OCI-LY1 (cell line): Measurements from ENCODE around the gene AMDHD2.

Source experiments
- H2AFZ ChIP-seq: fragments of 200-600 bp; sonication (generic), shearing (Covaris generic); 2 replicates; pipeline ENCODE4 v1.6.0; 2014; ENCODE audit warnings: antibody characterized with exemption, mild to moderate bottlenecking, low read length
- H3F3A ChIP-seq: fragments of 200-600 bp; sonication (generic), shearing (Covaris generic); 2 replicates; pipeline ENCODE4 v1.6.0; 2014; ENCODE audit warnings: mild to moderate bottlenecking, antibody characterized with exemption, low read length, moderate library complexity; ENCODE audit not compliant: insufficient read depth
- H3K27ac ChIP-seq: fragments of 200-600 bp; sonication (generic); 2 replicates; pipeline ENCODE4 v1.5.1; 2014; ENCODE audit warnings: low read length, mixed run types, mild to moderate bottlenecking, low read depth; ENCODE audit not compliant: poor library complexity, severe bottlenecking
- H3K27me3 ChIP-seq: fragments of 200-600 bp; sonication (generic); 2 replicates; pipeline ENCODE4 v1.6.0; 2014; ENCODE audit warnings: antibody characterized with exemption, mild to moderate bottlenecking, low read length, moderate library complexity; ENCODE audit not compliant: insufficient read depth
- H3K36me3 ChIP-seq: fragments of 200-600 bp; sonication (generic); 2 replicates; pipeline ENCODE4 v1.6.1; 2014; ENCODE audit warnings: mild to moderate bottlenecking, antibody characterized with exemption, low read length, moderate library complexity, mixed read lengths; ENCODE audit not compliant: insufficient read depth
- H3K4me1 ChIP-seq: fragments of 200-600 bp; sonication (generic); 2 replicates; pipeline ENCODE4 v1.5.1; 2014; ENCODE audit warnings: mild to moderate bottlenecking, low read length, moderate library complexity; ENCODE audit not compliant: insufficient read depth, severe bottlenecking
- H3K4me2 ChIP-seq: fragments of 200-600 bp; sonication (generic), shearing (Covaris generic); 2 replicates; pipeline ENCODE4 v1.6.1; 2014; ENCODE audit warnings: low read length
- H3K4me3 ChIP-seq: fragments of 200-600 bp; sonication (generic); 2 replicates; pipeline ENCODE4 v1.5.1; 2014; ENCODE audit warnings: low read length, low read depth, mild to moderate bottlenecking, mixed read lengths; ENCODE audit not compliant: poor library complexity, severe bottlenecking
- H3K79me2 ChIP-seq: fragments of 200-600 bp; shearing (Covaris generic); 2 replicates; pipeline ENCODE4 v1.6.1; 2016; ENCODE audit warnings: mixed run types, low read length, mixed read lengths; ENCODE audit not compliant: insufficient read depth
- H3K9ac ChIP-seq: fragments of 200-600 bp; sonication (generic), shearing (Covaris generic); 2 replicates; pipeline ENCODE4 v1.6.1; 2014; ENCODE audit warnings: mild to moderate bottlenecking, low read length, mixed read lengths
- H3K9me2 ChIP-seq: fragments of 200-600 bp; sonication (generic), shearing (Covaris generic); 2 replicates; pipeline ENCODE4 v1.6.1; 2014; ENCODE audit warnings: low read depth, mild to moderate bottlenecking, low read length, mixed read lengths
- H3K9me3 ChIP-seq: fragments of 200-600 bp; shearing (Covaris generic); 2 replicates; pipeline ENCODE4 v1.6.1; 2014; ENCODE audit warnings: low read length, mixed read lengths
- H4K20me1 ChIP-seq: fragments of 200-600 bp; sonication (generic), shearing (Covaris generic); 2 replicates; pipeline ENCODE4 v1.6.0; 2016; ENCODE audit warnings: mild to moderate bottlenecking, low read length; ENCODE audit not compliant: insufficient read depth
- CTCF ChIP-seq: fragments of 200-600 bp; sonication (generic), shearing (Covaris generic); IDR thresholded peaks from 2 replicates; pipeline ENCODE4 v1.5.1; 2017; ENCODE audit warnings: mild to moderate bottlenecking, antibody characterized with exemption, low read length, moderate library complexity, mixed read lengths
- EZH2 ChIP-seq: fragments of 200-600 bp; sonication (generic), shearing (Covaris generic); IDR thresholded peaks from 2 replicates; pipeline ENCODE4 v1.8.0; 2017; ENCODE audit warnings: borderline replicate concordance, mixed run types, mild to moderate bottlenecking, antibody characterized with exemption, low read length, moderate library complexity, mixed read lengths

AMDHD2 gene

GRCh38 chr16:2496223-2497115 lies 23.7 kb upstream of the AMDHD2 start:
- no peaks in the 10 kb centered on the region for H3K36me3 ChIP-seq
- no peaks in the 10 kb centered on the region for H4K20me1 ChIP-seq

GRCh38 chr16:2497116-2497630 lies 23.0 kb upstream of the AMDHD2 start:
- H3K27ac ChIP-seq, result no peak overlapping the region
- H3K4me3 ChIP-seq, result no peak overlapping the region
- no peaks in the 10 kb centered on the region for H3K27me3 ChIP-seq
- no peak overlapping the region for H3K4me2 ChIP-seq
- H3K79me2 ChIP-seq, result no peaks in the 10 kb centered on the region
- H4K20me1 ChIP-seq, result no peaks in the 10 kb centered on the region
- peaks cover 8% of the 10 kb centered on the region for H3K4me1 ChIP-seq
- H3K36me3 ChIP-seq, result no peaks in the 10 kb centered on the region
- H2AFZ ChIP-seq, result no peak overlapping the region
- TF ChIP-seq EZH2, result no peak
- no peak for TF ChIP-seq CTCF
- H3K9me3 ChIP-seq, result no peaks in the 10 kb centered on the region
- H3F3A ChIP-seq, result no peaks in the 10 kb centered on the region
- H3K9me2 ChIP-seq, result no peaks in the 10 kb centered on the region
- no peak overlapping the region for H3K9ac ChIP-seq

More at GRCh38 chr16:2496223-2497115, 23.7 kb upstream of the AMDHD2 start:
- Histone ChIP-seq H3K4me1 (peaks cover 6% of the 10 kb centered on the region), H3K4me2 (no peak overlapping the region), H2AFZ (no peak overlapping the region), H3F3A (no peaks in the 10 kb centered on the region), H3K27me3 (no peaks in the 10 kb centered on the region), H3K9me2 (no peaks in the 10 kb centered on the region), H3K79me2 (no peaks in the 10 kb centered on the region), H3K4me3 (no peak overlapping the region), H3K9ac (no peak overlapping the region), H3K9me3 (no peaks in the 10 kb centered on the region), H3K27ac (no peak overlapping the region)
- TF ChIP-seq EZH2 (no peak), CTCF (no peak)

GRCh38 chr16:2497695-2498484 lies 22.3 kb upstream of the AMDHD2 start:
- H3K79me2 ChIP-seq, result no peaks in the 10 kb centered on the region
- no peaks in the 10 kb centered on the region for H3K9me3 ChIP-seq
- no peak overlapping the region for H2AFZ ChIP-seq
- H3K27me3 ChIP-seq, result no peaks in the 10 kb centered on the region
- no peaks in the 10 kb centered on the region for H3F3A ChIP-seq
- no peaks in the 10 kb centered on the region for H3K36me3 ChIP-seq
- TF ChIP-seq EZH2, result no peak
- TF ChIP-seq CTCF, result no peak
- H4K20me1 ChIP-seq, result no peaks in the 10 kb centered on the region
- no peak overlapping the region for H3K27ac ChIP-seq
- no peak overlapping the region for H3K4me3 ChIP-seq
- no peak overlapping the region for H3K4me2 ChIP-seq
- H3K4me1 ChIP-seq, result peaks cover 8% of the 10 kb centered on the region
- H3K9me2 ChIP-seq, result no peaks in the 10 kb centered on the region
- no peak overlapping the region for H3K9ac ChIP-seq
